Measurements from ENCODE around the gene PIEZO1. TPM values are rescaled to one million over a fixed set of nuclear protein-coding genes. Genes with fewer than 3 reads are reported as not detected.

PIEZO1 gene
- polyA plus RNA-seq, 2 of the 4 experiments (the other 2 are of a cell fraction), result 26.1 to 84.7 TPM

DNA sequence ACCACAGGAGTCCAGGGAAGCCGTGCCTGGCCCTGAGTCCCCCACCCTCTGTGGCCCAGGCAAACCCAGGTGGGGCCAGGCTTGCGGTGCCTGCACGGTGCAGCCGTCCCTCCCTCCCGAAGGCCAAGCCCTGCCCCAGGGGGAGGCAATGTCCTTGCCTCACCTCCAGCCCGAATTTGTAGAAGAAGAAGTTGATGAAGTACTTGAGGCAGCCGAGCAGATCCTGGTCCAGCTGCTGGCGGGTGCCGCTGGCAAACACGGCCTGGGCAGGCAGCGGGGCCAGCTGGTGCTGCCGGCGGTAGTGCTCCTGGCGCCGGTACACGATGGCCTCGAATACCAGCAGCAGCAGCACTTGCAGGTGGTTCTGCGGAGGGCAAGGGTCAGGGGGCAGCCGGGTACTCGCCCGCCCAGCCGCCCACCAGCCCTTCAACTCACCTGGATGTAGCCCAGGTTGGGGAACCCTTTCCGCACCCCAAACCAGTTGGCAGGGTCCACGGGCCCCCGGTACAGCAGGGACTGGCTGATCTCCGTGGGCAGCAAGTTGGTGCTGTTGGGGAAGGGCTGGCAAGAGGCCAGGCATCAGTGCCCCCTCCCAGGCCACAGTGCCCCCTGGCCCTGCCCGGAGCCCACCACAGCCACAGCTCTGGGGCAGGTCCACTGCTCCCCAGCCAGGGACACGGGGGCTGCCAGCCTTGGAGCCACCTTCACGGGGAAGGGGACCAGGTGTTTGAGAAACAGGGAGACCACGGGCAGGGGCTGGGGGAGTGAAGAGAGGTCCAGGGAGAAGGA lies 52.7 kb downstream of the PIEZO1 start:
- Histone ChIP-seq H3K4me1 (peaks cover 11% of the 10 kb centered on the region), H3K4me3 (no peak overlapping the region), H3K27ac (peak overlapping the region in 1 of 2 experiments; percentile 14; a peak in 1 of 6 replicates), H3K9me3 (no peaks in the 10 kb centered on the region), H3K4me2 (no peak overlapping the region)
- peak; percentile 32 to 86 for DNase-seq (ENCODE audit: low read depth in 1 of 2, low spot score in 1 of 2)
- FAIRE-seq, result no peak
- WGBS (ENCODE audit: missing lambda C conversion rate), result 88% methylated on average over 21 of the region's 30 CpGs
- ChIA-PET CTCF (interaction anchor here (0.9 to 21.2 kb wide), 2 partner anchors 15 to 26 kb away, joined by 3 to 596 read pairs; no protein-coding TSS in a partner anchor), POLR2A (no interaction called here)
- TF ChIP-seq FOXS1 (CRISPR knock-in tag; IDR thresholded peaks at IDR 0.05) (no peak), PHF8 (IDR thresholded peaks at IDR 0.05; ENCODE audit: borderline replicate concordance, low read depth) (no peak)
- TF ChIP-seq, protein P1, sequence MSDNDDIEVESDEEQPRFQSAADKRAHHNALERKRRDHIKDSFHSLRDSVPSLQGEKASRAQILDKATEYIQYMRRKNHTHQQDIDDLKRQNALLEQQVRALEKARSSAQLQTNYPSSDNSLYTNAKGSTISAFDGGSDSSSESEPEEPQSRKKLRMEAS (IDR thresholded peaks at IDR 0.05), result peak; percentile 11; the same call in 1 of the 2 replicates
- ATAC-seq, result peak; percentile 23 to 73; a peak in 5 of 6 replicates

- no peaks in the 10 kb centered on the region for H3K9me3 ChIP-seq
- FAIRE-seq (no peak), ATAC-seq (peak; percentile 28 to 61; a peak in 3 of 6 replicates), DNase-seq (ENCODE audit: low read depth in 1 of 2, low spot score in 1 of 2) (peak in 1 of 2 experiments; percentile 83)
- H3K27ac ChIP-seq, result peak overlapping the region in 1 of 2 experiments; percentile 42; a peak in 1 of 6 replicates
- 56% methylated on average over 6 of the region's 15 CpGs for WGBS (ENCODE audit: missing lambda C conversion rate)
- no peak overlapping the region for H3K4me2 ChIP-seq
- peaks cover 11% of the 10 kb centered on the region for H3K4me1 ChIP-seq
- ChIA-PET CTCF (interaction anchor here (0.9 to 21.2 kb wide), 2 partner anchors 14 to 27 kb away, joined by 3 to 596 read pairs; no protein-coding TSS in a partner anchor), POLR2A (no interaction called here)
- H3K4me3 ChIP-seq, result no peak overlapping the region
- TF ChIP-seq POLR2A (IDR thresholded peaks at IDR 0.05; ENCODE audit: low read length) (no peak), ZNF302 (CRISPR knock-in tag; IDR thresholded peaks at IDR 0.05) (no peak), CEBPB (IDR thresholded peaks at IDR 0.05) (no peak), EP300 (IDR thresholded peaks at IDR 0.05) (no peak), ELK1 (IDR thresholded peaks at IDR 0.05; ENCODE audit: low read depth, low read length) (no peak), TP53 (CRISPR knock-in tag; IDR thresholded peaks at IDR 0.05) (no peak), CHD2 (IDR thresholded peaks at IDR 0.05; ENCODE audit: low read length, partially characterized antibody) (no peak), ESRRA (IDR thresholded peaks at IDR 0.05; ENCODE audit: borderline replicate concordance, low read length) (no peak), EHF (CRISPR knock-in tag; IDR thresholded peaks at IDR 0.05) (no peak), MAZ (IDR thresholded peaks at IDR 0.05; ENCODE audit: borderline replicate concordance, low read depth, low read length) (no peak)
- TF ChIP-seq, protein P2, sequence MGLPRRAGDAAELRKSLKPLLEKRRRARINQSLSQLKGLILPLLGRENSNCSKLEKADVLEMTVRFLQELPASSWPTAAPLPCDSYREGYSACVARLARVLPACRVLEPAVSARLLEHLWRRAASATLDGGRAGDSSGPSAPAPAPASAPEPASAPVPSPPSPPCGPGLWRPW (IDR thresholded peaks at IDR 0.05), result no peak
These were observed 53.3 kb downstream of the PIEZO1 start for GRCh38 chr16:88731699-88732098.

DNA sequence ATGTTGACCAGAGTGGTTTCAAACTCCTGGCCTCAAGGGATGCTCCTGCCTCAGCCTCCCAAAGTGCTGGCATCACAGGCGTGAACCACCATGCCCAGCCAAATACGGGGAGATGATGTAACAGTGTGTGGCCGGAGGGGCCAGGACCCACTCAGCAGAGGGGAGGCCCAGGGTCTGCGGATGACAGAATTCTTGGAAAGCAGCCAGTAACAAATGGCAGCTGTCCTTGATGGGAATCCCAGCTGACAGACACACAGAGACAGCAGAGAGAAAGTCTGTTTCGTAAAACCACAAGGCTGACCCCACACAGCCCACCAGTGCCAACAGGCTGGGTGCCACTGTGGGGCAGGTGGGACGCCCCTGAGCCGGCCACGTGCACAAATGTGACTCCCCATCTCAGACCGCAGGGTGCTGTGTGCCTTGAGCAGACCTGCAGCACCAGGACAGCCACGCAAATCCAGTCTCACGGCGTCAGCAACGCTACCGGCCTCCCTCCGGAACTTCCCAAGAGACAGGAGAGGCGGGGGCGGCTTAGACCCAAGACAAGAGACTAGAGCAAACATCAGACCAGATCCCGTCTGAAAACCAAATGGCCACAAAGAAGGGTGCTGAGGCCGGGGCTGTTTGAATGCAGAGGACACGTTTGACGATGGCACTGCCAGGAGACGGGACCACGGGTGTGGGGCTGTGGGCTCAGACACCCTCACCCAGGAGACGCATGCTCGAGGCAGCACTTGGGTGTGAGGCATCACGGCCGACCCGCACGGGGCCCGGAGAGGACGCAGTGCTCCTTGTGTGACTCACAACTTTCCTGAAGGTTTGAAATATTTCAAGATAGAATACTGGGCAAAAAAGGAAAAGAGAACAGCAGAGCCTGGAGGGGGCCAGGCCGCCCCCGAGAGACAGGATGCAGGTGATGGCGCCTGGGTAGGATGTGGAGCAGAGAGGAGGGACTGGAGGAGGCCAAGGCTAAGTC lies 54.1 kb downstream of the PIEZO1 start:
- ATAC-seq (no peak), FAIRE-seq (no peak), DNase-seq (ENCODE audit: low read depth in 1 of 2, low spot score in 1 of 2) (no peak)
- 79% methylated on average over 31 of the region's 34 CpGs for WGBS (ENCODE audit: missing lambda C conversion rate)
- ChIA-PET CTCF (interaction anchor here (1.5 kb wide), 1 partner anchor 10 kb away, joined by 4 read pairs; no protein-coding TSS in a partner anchor), POLR2A (no interaction called here)
- Histone ChIP-seq H3K4me2 (no peak overlapping the region), H3K4me3 (no peak overlapping the region), H3K4me1 (peaks cover 11% of the 10 kb centered on the region), H3K9me3 (no peaks in the 10 kb centered on the region), H3K27ac (peak overlapping the region in 1 of 2 experiments; percentile 42; a peak in 1 of 6 replicates)
- TF ChIP-seq CBX2 (IDR thresholded peaks at IDR 0.05; ENCODE audit: borderline replicate concordance, low read depth) (no peak), RFX5 (IDR thresholded peaks at IDR 0.05) (no peak), RARB (CRISPR knock-in tag; IDR thresholded peaks at IDR 0.05) (no peak), MAFK (IDR thresholded peaks at IDR 0.05; ENCODE audit: partially characterized antibody) (no peak), CHD2 (IDR thresholded peaks at IDR 0.05; ENCODE audit: low read length, partially characterized antibody) (no peak)
- TF ChIP-seq, protein P3, sequence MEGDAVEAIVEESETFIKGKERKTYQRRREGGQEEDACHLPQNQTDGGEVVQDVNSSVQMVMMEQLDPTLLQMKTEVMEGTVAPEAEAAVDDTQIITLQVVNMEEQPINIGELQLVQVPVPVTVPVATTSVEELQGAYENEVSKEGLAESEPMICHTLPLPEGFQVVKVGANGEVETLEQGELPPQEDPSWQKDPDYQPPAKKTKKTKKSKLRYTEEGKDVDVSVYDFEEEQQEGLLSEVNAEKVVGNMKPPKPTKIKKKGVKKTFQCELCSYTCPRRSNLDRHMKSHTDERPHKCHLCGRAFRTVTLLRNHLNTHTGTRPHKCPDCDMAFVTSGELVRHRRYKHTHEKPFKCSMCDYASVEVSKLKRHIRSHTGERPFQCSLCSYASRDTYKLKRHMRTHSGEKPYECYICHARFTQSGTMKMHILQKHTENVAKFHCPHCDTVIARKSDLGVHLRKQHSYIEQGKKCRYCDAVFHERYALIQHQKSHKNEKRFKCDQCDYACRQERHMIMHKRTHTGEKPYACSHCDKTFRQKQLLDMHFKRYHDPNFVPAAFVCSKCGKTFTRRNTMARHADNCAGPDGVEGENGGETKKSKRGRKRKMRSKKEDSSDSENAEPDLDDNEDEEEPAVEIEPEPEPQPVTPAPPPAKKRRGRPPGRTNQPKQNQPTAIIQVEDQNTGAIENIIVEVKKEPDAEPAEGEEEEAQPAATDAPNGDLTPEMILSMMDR (IDR thresholded peaks at IDR 0.05), result no peak
- TF ChIP-seq, protein P4, sequence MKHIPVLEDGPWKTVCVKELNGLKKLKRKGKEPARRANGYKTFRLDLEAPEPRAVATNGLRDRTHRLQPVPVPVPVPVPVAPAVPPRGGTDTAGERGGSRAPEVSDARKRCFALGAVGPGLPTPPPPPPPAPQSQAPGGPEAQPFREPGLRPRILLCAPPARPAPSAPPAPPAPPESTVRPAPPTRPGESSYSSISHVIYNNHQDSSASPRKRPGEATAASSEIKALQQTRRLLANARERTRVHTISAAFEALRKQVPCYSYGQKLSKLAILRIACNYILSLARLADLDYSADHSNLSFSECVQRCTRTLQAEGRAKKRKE (CRISPR knock-in tag; IDR thresholded peaks at IDR 0.05; ENCODE audit: low read depth), result no peak
- TF ChIP-seq, protein P2 (IDR thresholded peaks at IDR 0.05), result no peak
